Duodenal mucosa (tissue), 2 donors: ENCODE results near the gene AEBP1.

ENCODE experiments used
- H3K27ac ChIP-seq: one replicate; pipeline ENCODE4 v1.7.0; 2013; ENCODE audit warnings: low read depth, low read length
- H3K27me3 ChIP-seq, 2 donors: one replicate each; pipeline ENCODE4 v1.7.0; 2013; ENCODE audit warnings: low read length in 2 of 2, control low read depth in 1 of 2; ENCODE audit not compliant: insufficient read depth in 2 of 2, control insufficient read depth in 1 of 2
- H3K36me3 ChIP-seq, 2 donors: one replicate each; pipeline ENCODE4 v1.7.0; 2013; ENCODE audit warnings: low read length in 2 of 2, control low read depth in 1 of 2; ENCODE audit not compliant: insufficient read depth in 2 of 2, control insufficient read depth in 1 of 2
- H3K4me1 ChIP-seq, 2 donors: one replicate each; pipeline ENCODE4 v1.7.0; 2013; ENCODE audit warnings: low read length in 2 of 2, control low read depth in 1 of 2; ENCODE audit not compliant: insufficient read depth in 2 of 2, control insufficient read depth in 1 of 2
- H3K4me3 ChIP-seq, 2 donors: one replicate each; pipeline ENCODE4 v1.7.0; 2013; ENCODE audit warnings: low read length in 2 of 2, low read depth in 1 of 2
- H3K9ac ChIP-seq, 2 donors: one replicate each; pipeline ENCODE4 v1.7.0; 2013; ENCODE audit warnings: low read length in 2 of 2, low read depth in 1 of 2
- H3K9me3 ChIP-seq, 2 donors: one replicate each; pipeline ENCODE4 v1.7.0; 2013; ENCODE audit warnings: low read length in 2 of 2, control low read depth in 1 of 2; ENCODE audit not compliant: control insufficient read depth in 1 of 2

The AEBP1 gene

GRCh38 chr7:44098092-44099068 is 5.8 kb upstream of the AEBP1 start:
- H3K4me1 ChIP-seq = peaks cover 3 to 6% of the 10 kb centered on the region in 2 donors
- H3K27me3 ChIP-seq = peaks cover 3 to 5% of the 10 kb centered on the region in 2 donors
- H3K4me3 ChIP-seq = no peak overlapping the region
- H3K9me3 ChIP-seq = no peaks in the 10 kb centered on the region
- no peaks in the 10 kb centered on the region for H3K36me3 ChIP-seq
- no peak overlapping the region for H3K27ac ChIP-seq
- no peak overlapping the region for H3K9ac ChIP-seq

GRCh38 chr7:44099669-44100068 is 4.5 kb upstream of the AEBP1 start:
- Histone ChIP-seq H3K4me1 (peaks cover 3 to 6% of the 10 kb centered on the region in 2 donors), H3K4me3 (no peak overlapping the region), H3K36me3 (no peaks in the 10 kb centered on the region), H3K9me3 (no peaks in the 10 kb centered on the region), H3K27ac (no peak overlapping the region), H3K27me3 (peaks cover 8 to 12% of the 10 kb centered on the region in 2 donors), H3K9ac (no peak overlapping the region)

- Histone ChIP-seq H3K27me3 (peaks cover 13 to 20% of the 10 kb centered on the region in 2 donors), H3K9ac (no peak overlapping the region), H3K4me3 (no peak overlapping the region), H3K27ac (peak overlapping the region; percentile 66), H3K4me1 (peaks cover 0 to 11% of the 10 kb centered on the region in 2 donors), H3K9me3 (no peaks in the 10 kb centered on the region), H3K36me3 (no peaks in the 10 kb centered on the region)
Observed at GRCh38 chr7:44100458-44101302, 3.5 kb upstream of the AEBP1 start.

GRCh38 chr7:44101303-44101965 is 2.7 kb upstream of the AEBP1 start:
- H3K9ac ChIP-seq = no peak overlapping the region
- H3K27me3 ChIP-seq = peaks cover 13 to 20% of the 10 kb centered on the region in 2 donors
- H3K36me3 ChIP-seq = no peaks in the 10 kb centered on the region
- H3K4me1 ChIP-seq = peaks cover 0 to 13% of the 10 kb centered on the region in 2 donors
- peak overlapping the region; percentile 66 for H3K27ac ChIP-seq
- no peak overlapping the region for H3K4me3 ChIP-seq
- H3K9me3 ChIP-seq = no peaks in the 10 kb centered on the region

GRCh38 chr7:44101966-44102845 is 1.9 kb upstream of the AEBP1 start:
- peak overlapping the region; percentile 42 for H3K27ac ChIP-seq
- peaks cover 0 to 12% of the 10 kb centered on the region in 2 donors for H3K4me1 ChIP-seq
- H3K27me3 ChIP-seq = peaks cover 13 to 20% of the 10 kb centered on the region in 2 donors
- no peak overlapping the region for H3K9ac ChIP-seq
- H3K36me3 ChIP-seq = no peaks in the 10 kb centered on the region
- no peaks in the 10 kb centered on the region for H3K9me3 ChIP-seq
- H3K4me3 ChIP-seq = no peak overlapping the region

- Histone ChIP-seq H3K4me3 (no peak overlapping the region), H3K27ac (no peak overlapping the region), H3K9ac (no peak overlapping the region)
Observed at GRCh38 chr7:44102846-44103565, 1.1 kb upstream of the AEBP1 start.

GRCh38 chr7:44103566-44103922 is 601 bp upstream of the AEBP1 start:
- H3K27me3 ChIP-seq = peaks cover 13 to 20% of the 10 kb centered on the region in 2 donors
- no peak overlapping the region for H3K4me3 ChIP-seq
- H3K4me1 ChIP-seq = peaks cover 0 to 6% of the 10 kb centered on the region in 2 donors
- no peaks in the 10 kb centered on the region for H3K9me3 ChIP-seq
- no peaks in the 10 kb centered on the region for H3K36me3 ChIP-seq
- no peak overlapping the region for H3K9ac ChIP-seq
- peak overlapping the region; percentile 32 for H3K27ac ChIP-seq

More at GRCh38 chr7:44102846-44103565, 1.1 kb upstream of the AEBP1 start:
- Histone ChIP-seq H3K4me1 (peaks cover 0 to 6% of the 10 kb centered on the region in 2 donors), H3K9me3 (no peaks in the 10 kb centered on the region), H3K27me3 (peaks cover 13 to 20% of the 10 kb centered on the region in 2 donors), H3K36me3 (no peaks in the 10 kb centered on the region)

GRCh38 chr7:44104860-44105771 is 971 bp downstream of the AEBP1 start:
- Histone ChIP-seq H3K4me1 (peaks cover 0 to 6% of the 10 kb centered on the region in 2 donors), H3K9ac (peak overlapping the region in 1 of 2 donors; percentile 29), H3K27ac (peak overlapping the region; percentile 36)

More at GRCh38 chr7:44104860-44105771, 971 bp downstream of the AEBP1 start:
- no peaks in the 10 kb centered on the region for H3K9me3 ChIP-seq
- H3K27me3 ChIP-seq = peaks cover 13 to 20% of the 10 kb centered on the region in 2 donors
- H3K4me3 ChIP-seq = peak overlapping the region; percentile 54 to 62
- H3K36me3 ChIP-seq = no peaks in the 10 kb centered on the region
